Measurements from ENCODE around the gene ARID5B.

ARID5B gene

DNA sequence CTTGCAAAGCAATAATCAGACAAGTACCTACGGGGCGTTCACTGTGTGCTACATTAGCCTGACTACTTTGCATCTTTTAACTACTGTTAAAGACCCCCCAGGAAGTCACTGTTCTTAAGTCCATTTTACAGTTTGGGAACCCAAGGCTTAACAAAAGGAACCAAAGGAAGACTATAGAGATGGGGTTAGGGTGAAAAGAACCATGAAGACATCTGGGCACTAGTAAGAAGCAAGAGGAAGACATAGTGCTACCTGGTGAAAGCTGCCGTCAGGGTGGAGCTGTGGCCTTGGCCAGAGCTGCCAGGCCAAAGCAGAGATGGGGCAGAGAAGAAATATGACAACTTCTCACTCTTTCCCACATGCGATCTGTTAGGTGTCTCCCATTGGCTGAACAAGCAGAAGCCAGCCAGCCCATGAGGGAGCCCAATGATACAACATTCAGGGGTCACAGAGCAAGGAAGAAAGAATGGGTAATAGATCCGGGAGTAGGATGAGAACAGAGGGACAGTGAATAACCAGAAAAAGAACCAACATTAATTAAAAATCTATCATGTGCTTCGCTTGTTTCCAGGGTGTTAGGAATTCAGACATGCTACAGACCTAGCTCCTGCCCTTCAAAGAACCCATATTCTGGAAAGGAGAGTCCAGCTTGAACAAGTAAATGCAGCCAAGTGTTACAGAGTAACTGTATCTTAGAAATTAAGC lies 85.4 kb downstream of the ARID5B start:
- no peak for TF ChIP-seq ZNF274 (IDR thresholded peaks at IDR 0.05; ENCODE audit: low read depth, low read length)
- H3K4me3 ChIP-seq (ENCODE audit: low read length), result no peak overlapping the region

DNA sequence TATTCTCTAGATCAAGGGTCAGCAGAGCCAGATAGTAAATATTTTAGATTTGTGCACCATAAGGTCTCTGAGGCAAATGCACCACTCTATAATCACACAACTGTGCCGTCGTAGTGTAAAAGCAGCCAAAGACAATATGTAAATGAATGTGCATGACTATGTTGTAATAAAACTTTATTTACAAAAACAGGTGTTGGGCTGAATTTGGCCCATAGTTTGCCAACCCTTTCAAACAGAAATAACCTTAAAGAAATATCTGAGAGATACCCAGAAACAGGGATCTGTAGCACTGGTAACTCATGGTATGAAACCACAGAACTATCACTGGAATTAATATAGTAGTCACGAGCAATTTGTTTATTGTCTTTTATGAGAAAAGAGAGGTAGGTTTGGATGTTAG lies 86.0 kb downstream of the ARID5B start:
- H3K4me3 ChIP-seq (ENCODE audit: low read length), result no peak overlapping the region
- TF ChIP-seq ZNF274 (IDR thresholded peaks at IDR 0.05; ENCODE audit: low read depth, low read length), result no peak

DNA sequence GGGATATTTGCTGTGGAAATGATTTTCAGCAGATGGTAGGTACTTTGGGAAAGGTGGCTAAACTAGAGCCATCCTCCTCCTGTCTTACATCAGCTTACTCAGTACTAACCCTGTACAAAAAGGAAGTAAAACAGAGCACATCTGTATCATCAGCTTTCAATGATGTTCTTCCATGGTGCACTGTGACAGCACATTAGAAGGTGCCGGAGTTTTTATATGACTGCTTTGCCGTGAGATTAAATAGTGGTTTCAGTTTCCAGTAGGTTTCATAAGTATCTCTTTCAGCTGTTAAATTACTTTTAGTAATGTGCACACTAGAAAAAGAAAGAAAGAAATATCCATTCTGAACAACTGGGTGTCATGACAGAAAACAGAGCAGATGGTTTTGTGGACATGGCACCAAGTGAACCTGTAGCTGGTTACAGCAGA lies 86.5 kb downstream of the ARID5B start:
- H3K4me3 ChIP-seq (ENCODE audit: low read length), result no peak overlapping the region
- no peak for TF ChIP-seq ZNF274 (IDR thresholded peaks at IDR 0.05; ENCODE audit: low read depth, low read length)

DNA sequence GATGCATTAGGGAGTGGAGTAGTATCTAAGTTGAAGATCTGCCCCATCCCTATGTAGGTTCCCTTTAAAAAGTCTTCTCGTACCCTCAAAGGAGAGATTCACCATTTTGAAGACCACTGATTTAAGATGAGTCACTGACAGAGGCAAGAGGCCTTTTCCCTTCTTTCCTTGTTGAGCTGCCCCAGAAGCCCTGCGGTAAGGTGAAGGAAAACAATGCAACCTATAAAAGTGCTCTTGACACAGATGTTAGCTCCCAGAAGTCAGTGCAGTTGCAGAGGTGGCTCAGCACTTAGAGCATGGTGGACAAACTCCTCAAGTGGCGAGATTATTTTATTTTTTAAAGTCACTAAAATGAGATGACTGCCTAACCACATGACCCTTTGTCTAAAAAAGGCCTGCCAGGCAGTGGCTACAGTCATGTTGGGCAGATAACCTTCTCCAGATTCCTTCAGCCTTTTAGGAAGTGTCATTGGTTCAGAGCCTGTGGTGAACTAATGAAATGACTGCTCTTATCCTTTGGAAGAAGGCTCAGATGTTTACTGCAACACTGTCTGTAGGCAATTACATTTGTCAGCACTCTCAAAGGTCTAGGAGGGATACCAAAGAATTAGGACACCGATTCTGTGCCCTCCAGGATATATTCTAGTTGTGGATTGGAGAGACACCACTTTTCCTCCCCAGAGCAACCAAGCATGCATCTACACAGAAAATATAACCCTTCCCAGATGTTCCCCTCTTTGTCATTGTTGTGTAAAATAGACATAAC lies 88.7 kb downstream of the ARID5B start:
- no peak overlapping the region for H3K4me3 ChIP-seq (ENCODE audit: low read length)
- TF ChIP-seq ZNF274 (IDR thresholded peaks at IDR 0.05; ENCODE audit: low read depth, low read length), result no peak

DNA sequence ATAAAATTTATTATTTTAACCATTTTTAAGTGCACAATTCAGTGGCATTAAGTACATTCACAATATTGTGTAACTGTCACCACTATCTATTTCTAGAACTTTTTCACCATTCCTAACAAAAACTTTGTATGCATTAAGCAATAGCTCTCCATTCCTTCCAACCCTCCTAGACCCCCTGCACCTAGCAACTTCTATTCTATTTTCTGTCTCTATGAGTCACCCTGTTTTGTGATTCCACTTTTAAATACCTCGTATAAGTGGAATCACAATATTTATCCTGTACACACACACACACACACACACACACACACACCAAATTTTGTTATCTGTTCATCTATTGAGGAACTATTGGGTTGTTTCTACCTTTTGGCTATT lies 89.2 kb downstream of the ARID5B start:
- no peak for TF ChIP-seq ZNF274 (IDR thresholded peaks at IDR 0.05; ENCODE audit: low read depth, low read length)
- no peak overlapping the region for H3K4me3 ChIP-seq (ENCODE audit: low read length)

DNA sequence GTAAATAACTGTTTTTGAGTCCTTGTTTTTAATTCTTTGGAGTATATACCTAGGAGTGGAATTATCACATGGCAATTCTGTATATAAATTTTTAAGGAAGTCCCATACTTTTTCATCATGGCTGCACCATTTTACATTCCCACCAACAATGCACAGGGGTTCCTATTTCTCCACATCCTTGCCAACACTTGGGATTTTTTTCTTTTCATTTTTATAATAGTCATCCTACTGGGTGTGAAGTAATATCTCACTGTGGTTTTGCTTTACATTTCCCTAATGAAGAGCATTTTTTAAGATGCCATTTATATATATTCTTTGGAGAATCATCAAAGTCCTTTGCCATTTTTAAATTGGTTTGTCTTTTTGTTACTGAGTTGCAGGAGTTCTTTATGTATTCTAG lies 89.7 kb downstream of the ARID5B start:
- H3K4me3 ChIP-seq (ENCODE audit: low read length), result no peak overlapping the region
- TF ChIP-seq ZNF274 (IDR thresholded peaks at IDR 0.05; ENCODE audit: low read depth, low read length), result no peak

DNA sequence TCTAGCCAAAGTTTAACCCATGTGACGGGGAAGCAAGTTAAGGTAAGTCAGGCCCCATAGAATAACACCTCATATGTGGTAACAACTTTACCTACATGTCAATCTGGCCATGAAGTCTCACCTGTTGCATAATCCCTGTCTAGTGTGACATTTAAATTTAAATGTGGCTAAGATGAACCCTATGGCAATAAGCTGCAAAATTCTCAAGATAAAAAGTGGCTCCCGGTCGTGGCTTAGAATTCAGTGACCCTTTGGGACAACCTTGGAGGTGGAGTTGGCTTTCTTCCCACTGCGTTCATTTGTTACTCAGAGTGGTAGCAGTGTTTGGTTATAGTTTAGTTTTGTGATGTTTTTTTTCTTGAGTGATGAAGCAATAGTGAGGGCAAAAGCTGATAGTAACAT lies 90.6 kb downstream of the ARID5B start:
- H3K4me3 ChIP-seq (ENCODE audit: low read length), result no peak overlapping the region

DNA sequence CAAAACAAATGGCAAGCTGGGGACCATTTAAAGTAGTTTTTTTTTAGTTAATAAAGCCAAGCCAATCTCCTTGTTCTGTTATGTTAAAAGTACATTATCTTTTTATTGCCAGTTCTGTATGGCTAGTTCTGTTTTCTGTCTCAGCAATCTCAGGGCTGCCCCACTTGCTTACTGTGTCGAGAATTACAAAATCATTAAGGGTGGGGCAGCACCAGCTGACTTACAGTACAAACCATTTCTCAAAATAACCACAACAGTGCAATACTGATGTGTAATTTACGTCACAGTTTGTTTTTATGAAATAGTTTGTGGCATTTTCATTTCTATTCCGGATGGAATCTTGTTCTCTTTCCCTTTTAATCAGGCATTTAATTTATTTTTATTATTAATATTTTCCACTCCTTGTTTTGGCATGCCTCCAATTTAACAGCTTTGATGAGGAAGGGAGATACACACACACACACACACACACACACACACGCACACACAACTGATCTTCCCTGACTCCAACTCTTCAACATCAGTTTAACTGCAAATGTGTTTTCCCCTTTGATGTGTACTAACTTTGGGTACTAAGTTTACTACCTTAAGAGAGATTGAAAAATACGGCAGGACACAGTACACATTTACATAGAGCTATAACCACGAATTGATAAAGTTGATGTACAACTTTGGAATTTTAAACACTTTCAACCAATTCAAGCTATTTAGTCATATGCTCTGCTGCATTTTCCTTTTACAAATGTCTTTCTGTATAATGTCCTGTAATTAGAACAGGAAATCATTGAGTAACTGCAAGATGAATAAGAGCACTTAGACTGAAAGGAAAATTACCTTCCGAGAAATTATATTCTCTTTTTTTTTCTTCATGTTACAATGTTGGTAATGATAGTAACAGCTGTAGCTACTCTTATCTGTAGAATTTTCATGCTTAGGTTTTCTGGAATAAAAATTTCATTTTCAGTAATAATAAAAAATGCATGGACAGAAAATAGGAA lies 91.5 kb downstream of the ARID5B start:
- H3K4me3 ChIP-seq (ENCODE audit: low read length), result no peak overlapping the region; the same call in 1 of the 2 replicates
- no peak for TF ChIP-seq ZNF274 (IDR thresholded peaks at IDR 0.05; ENCODE audit: low read depth, low read length)

More for the DNA sequence above, 90.6 kb downstream of the ARID5B start:
- TF ChIP-seq ZNF274 (IDR thresholded peaks at IDR 0.05; ENCODE audit: low read depth, low read length), result no peak

DNA sequence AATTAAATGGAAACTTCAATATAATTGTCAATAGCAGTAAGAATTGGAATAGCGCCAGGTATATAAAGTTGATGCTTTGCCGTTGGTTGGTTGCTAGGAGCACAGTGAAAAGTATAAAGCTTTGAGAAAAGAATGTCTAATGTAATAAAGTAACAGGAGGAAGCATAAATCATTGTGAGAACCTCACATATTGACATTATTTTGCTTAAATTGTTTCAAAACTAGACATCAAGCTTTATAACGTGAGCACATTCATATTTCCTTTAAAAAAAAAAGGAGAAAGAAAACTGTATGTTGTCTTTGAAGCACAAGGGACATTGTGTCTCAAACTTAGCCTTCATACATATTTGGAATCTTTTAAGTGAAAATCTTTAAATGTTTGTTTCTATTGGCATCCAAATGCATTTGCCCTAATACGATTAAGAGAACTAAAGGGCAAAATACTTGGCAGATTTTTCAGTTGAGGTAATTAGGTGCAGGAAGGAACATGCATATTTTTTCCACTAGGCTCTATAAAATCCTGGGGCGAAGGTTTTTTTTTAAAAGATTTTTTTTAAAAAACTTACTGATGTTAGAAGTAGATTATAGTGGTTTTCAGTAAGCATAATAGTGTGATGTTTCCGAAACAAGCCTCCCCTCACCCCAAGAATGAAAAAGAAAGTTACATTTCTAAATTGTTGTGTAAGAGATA lies 92.4 kb downstream of the ARID5B start:
- no peak overlapping the region for H3K4me3 ChIP-seq (ENCODE audit: low read length)

DNA sequence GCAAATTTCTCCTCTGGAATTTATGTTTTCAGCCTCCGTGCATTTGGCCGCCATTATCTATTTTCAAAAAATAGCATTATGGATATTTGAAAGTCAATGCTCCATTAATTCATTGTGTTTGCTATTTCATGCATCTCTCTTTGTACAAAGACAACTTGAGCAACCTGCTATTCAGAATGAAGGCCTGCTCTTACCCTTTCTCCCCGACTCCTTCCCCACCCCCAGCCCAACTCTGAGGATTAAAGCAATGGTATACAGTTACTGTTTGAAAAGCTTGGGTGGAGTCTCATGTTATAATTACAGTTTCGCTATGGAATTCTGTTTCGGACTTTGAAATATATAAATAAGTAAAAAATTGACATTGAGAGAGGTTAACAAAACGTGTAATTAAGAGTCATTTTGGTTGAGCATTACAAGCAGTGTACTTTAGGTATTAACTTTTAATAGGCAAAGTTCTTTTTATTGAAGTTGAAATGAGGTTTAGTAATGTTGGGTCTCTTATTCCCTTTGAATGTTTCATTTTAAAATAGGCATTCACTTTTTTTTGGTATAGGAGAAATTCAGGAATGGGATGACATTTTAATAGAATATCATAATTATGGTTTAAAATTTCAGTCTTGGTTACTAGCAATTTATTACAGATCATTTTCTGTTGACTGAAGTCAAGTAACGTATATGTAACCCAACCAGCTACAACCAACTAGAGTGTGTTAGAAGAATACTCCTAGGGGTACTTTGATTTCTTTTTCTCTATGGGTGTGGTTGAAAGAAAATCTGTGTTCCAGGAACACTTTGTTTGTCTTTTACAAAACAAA lies 93.1 kb downstream of the ARID5B start:
- no peak for TF ChIP-seq ZNF274 (IDR thresholded peaks at IDR 0.05; ENCODE audit: low read depth, low read length)
- H3K4me3 ChIP-seq (ENCODE audit: low read length), result no peak overlapping the region

More for the DNA sequence above, 92.4 kb downstream of the ARID5B start:
- no peak for TF ChIP-seq ZNF274 (IDR thresholded peaks at IDR 0.05; ENCODE audit: low read depth, low read length)

DNA sequence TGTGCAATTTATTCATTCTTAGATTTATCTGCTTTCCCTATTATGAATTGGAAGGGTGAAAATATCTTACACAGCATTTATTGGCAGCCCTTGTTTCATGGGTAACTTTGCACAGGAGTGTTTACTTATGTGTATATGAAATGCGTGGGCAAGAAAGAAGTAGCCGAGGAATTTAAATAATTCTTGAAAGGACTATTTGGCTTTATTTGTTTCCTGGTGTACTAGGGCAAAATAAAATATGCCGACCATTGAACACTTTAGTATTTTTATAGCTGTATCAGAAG lies 93.7 kb downstream of the ARID5B start:
- no peak overlapping the region for H3K4me3 ChIP-seq (ENCODE audit: low read length)
- no peak for TF ChIP-seq ZNF274 (IDR thresholded peaks at IDR 0.05; ENCODE audit: low read depth, low read length)

DNA sequence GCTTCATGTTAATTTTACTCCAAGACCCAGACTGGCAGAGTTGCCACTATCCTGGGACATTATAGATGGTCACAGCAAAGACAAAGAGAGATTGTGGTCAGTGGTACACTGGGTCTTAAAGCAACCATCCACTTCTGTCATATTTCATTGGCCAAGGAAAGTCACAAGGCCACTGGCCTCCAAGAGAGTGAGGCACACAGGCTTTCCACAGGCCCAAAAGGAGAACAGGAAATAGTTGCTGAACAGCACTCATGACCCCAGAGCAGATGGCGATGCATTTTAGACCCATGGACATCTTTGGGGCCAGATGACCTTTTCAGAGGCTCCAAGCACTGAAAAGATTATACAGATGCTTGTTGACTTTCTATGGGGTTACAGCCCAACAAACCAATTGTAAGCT lies 97.4 kb downstream of the ARID5B start:
- TF ChIP-seq ZNF274 (IDR thresholded peaks at IDR 0.05; ENCODE audit: low read depth, low read length), result no peak
- no peak overlapping the region for H3K4me3 ChIP-seq (ENCODE audit: low read length)

DNA sequence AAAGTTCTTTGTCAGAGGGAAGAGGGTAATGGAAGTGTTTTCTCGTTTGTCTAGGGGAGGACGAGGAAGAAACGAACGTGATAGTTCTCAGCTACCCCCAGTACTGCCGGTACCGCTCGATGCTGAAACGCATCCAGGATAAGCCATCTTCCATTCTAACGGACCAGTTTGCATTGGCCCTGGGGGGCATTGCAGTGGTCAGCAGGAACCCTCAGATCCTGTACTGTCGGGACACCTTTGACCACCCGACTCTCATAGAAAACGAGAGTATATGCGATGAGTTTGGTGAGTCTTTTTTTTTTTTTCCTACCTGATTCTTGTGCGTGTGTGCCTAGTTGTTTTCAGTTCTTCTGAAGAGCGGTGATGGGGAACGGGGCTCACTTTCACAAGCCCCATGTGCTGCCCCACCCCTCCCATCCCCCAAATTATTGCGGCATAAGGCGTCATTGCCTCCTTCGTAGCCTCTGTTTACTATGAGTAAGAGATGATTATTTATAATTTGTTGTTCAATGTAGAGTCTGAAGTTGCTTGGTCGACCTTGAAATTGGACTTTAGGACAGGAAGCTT lies 98.6 kb downstream of the ARID5B start:
- peak overlapping the region; percentile 36; the same call in 1 of the 2 replicates for H3K4me3 ChIP-seq (ENCODE audit: low read length)
- TF ChIP-seq ZNF274 (IDR thresholded peaks at IDR 0.05; ENCODE audit: low read depth, low read length), result no peak

Data from GM08714 (cell line).